ENCODE measurements around the gene ABLIM1.

- TF ChIP-seq CTCF (IDR thresholded peaks at IDR 0.05 in 4 of 5, conservative IDR thresholded peaks at IDR 0.05 in 1 of 5) = no peak
- no peak for TF ChIP-seq POLR2A (IDR thresholded peaks at IDR 0.05)
These were observed 260.4 kb downstream of the ABLIM1 start for GRCh38 chr10:114397651-114398145.
